ENCODE results near the gene NOB1. TPM values are rescaled to one million over a fixed set of nuclear protein-coding genes. Genes with fewer than 3 reads are reported as not detected.
"Not testable (repeated sequence)": the region's sequence is repeated elsewhere in the genome, so short reads cannot be mapped to it uniquely, and the experiment has no call there.

NOB1 gene
- total RNA-seq, 1 experiment from 2014 or later = 142 TPM

- DNase-seq (ENCODE audit: low read depth) = no peak
- in situ Hi-C loops (cut with HindIII; ENCODE audit: low pct_unique_long_range_greater_than_20kb, low sequenced_read_pairs) = no loop called here
Measured at GRCh38 chr16:69763599-69763942, 8.8 kb upstream of the NOB1 start.

DNA sequence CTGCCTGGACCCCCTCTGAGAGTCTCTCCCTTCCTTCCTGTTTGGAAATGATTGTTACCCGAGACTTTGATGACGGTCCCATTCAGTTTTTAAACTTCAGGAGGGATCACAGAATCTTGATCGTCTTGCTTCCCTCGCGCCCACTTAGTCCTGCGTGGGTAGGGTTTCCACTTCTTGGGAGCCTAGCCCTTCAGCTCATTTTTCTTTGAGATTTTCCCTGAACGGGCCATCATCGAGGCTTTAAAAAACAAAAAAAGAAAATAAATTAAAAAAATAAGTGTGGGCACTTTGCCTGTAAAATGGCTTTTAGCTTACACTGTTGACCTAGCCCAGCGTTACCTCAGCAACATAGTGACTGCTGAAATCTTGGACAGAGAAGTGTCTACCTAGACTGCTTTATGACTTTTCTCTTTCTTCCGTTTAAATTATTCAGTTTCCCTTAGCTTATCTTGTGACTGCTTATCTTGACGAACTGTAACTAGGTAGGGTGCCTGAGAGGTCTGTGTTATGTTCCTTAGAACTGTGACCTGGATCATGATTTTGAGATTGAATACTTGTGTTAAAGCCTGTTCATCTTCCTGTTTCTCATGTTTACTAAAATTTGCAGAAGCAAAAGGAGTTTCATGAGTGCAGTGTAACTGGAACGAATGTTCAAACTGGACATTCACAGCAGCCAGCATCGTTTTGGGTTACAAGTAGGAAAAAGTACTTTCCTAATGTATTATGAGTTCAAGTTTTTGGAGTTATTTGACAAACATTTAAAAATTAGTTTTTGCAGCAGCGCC is 8.3 kb upstream of the NOB1 start:
- in situ Hi-C loops (cut with HindIII; ENCODE audit: low pct_unique_long_range_greater_than_20kb, low sequenced_read_pairs) = no loop called here
- DNase-seq (ENCODE audit: low read depth) = peak; percentile 24

DNA sequence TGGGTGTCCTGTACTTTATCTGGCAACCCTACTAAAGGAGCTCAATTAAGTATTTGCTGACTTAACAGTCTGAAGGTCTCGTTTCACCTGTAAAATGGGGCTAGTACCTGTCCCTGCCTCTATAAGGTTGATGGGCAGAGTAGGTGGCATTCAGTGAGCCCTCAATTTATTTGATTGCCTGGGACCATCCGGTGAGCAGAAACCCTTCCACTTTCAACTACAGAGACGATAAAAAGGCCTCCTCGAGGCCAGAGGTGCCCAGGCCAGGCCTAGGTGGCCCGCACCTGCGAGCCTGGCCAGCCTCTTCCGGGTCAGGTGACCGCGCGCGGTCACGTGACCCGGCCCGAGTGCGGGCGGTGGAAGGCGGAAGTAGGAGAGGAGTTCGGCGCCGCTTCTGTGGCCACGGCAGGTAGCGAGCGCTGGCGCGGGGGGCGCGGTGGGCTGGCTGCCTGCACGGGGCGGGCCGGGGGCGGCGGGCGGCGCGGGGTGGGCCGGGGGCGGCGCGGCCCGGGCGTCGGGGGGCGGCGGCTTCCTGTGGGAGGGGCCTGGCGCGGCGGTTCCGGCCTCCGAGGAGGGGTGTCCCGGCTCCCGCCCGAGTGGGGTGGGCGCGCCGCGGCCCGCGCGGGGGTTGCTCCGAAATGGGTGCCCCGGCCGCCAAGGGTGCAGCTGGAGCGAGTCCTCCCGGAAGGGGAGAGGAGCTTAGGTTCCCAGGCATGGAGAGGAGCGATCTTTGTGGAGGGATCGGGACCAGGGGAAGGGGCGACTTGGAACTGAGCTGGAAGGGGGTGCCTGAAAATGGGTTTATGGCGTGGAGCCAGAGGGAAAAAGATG is 7.5 kb upstream of the NOB1 start, which contains the start of gene WWP2:
WWP2 (plus strand) TSS at position 350 of the 831 bp plus-strand sequence. CDS start 24,679 bp downstream, outside the sequence.
- in situ Hi-C loops (cut with HindIII; ENCODE audit: low pct_unique_long_range_greater_than_20kb, low sequenced_read_pairs) = no loop called here
- peak; percentile 82 for DNase-seq (ENCODE audit: low read depth)

DNA sequence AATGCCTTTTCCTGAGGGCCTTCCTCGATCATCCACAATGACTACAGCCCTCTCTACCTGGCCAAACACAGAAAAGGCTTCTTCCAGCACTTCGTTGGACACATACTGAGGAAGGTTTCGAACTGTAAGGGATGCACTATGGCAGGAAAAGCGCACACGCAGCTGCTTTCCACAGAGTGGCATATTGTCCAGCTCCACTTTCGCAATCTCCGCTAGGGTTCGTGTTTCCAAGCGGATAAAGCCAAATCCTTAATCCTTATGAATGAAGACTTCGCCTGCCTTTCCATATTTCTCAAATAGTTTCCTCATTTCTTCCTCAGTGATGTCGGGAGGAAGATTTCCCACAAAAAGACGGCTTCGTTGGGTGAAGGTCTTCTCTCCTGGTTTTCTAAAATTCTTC is 2.6 kb upstream of the NOB1 start:
- DNase-seq (ENCODE audit: low read depth); in situ Hi-C loops (cut with HindIII; ENCODE audit: low pct_unique_long_range_greater_than_20kb, low sequenced_read_pairs): not testable (repeated sequence)

DNA sequence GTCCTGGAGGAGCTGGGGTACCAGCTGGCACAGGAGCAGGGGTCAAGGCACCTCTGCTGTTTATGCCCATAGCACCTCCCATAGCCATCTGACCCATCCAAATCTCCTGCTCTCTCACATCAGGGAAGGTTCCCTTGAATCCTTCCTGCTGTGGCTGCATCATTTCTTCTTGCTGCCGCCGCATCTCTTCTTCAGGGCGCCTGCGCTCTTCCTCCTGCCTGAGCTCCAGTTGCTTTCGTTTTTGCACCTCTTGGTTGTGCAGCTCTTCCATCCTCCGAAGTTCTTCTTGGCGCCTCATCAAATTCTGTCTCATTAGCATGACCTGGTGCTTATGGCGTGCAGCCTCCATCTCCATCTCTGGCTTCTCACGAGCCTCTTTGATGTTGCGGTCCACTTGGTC is 2.0 kb upstream of the NOB1 start:
- in situ Hi-C loops (cut with HindIII; ENCODE audit: low pct_unique_long_range_greater_than_20kb, low sequenced_read_pairs) = no loop called here
- DNase-seq (ENCODE audit: low read depth) = no peak

DNA sequence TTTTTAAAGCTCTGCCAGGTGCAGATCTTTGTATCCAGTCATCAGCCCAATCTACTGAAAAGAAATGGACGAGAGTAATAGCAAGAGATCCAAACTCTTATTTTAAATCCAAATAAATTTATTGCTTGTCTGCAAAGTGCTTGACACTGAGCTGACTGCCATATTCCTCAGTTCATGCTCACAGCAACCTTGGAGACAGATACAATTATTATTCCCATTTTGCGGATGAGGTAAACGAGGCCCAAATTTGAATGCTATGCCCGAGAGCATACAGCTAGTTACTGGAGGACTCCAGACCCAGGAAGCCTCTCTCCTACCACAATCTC is 620 bp downstream of the NOB1 start:
- DNase-seq (ENCODE audit: low read depth) = peak; percentile 7
- in situ Hi-C loops (cut with HindIII; ENCODE audit: low pct_unique_long_range_greater_than_20kb, low sequenced_read_pairs) = no loop called here

DNA sequence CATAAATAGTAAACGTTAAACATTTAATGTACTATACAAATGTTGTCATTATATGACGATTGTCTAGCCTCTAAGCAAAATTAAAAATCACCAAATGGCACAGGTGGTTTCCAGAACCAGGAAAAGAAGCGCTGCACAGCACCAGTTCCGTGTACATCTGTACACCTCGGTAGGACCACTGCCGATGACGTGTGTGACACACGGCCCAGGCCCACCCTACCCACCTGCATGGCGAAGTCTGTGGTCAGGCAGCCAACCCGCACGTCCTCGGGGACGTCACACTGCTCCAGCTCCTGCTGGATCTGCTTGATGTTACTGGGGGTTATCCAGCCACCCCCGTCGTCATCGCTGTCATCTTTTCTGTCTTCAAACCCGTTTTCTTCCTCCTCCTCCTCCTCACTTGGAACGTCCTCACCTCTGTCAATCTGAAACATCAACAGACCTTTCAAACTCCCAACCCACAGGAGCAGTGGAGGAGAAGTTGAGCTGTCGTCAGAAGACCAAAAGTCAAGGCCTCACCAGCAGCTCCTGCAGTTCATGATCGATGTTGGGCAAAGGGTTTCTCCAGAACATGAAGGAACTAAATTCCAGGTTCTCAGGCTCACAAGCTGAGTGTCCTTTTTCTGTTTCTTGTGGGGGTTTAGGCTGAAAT is 5.9 kb downstream of the NOB1 start:
- no peak for DNase-seq (ENCODE audit: low read depth)
- in situ Hi-C loops (cut with HindIII; ENCODE audit: low pct_unique_long_range_greater_than_20kb, low sequenced_read_pairs) = no loop called here

GRCh38 chr16:69747115-69747514 is 7.6 kb downstream of the NOB1 start:
- in situ Hi-C loops (cut with HindIII; ENCODE audit: low pct_unique_long_range_greater_than_20kb, low sequenced_read_pairs) = no loop called here
- no peak for DNase-seq (ENCODE audit: low read depth)

GRCh38 chr16:69745959-69746358 is 8.8 kb downstream of the NOB1 start:
- in situ Hi-C loops (cut with HindIII; ENCODE audit: low pct_unique_long_range_greater_than_20kb, low sequenced_read_pairs) = no loop called here
- no peak for DNase-seq (ENCODE audit: low read depth)

GRCh38 chr16:69745232-69745612 is 9.5 kb downstream of the NOB1 start:
- no peak for DNase-seq (ENCODE audit: low read depth)
- in situ Hi-C loops (cut with HindIII; ENCODE audit: low pct_unique_long_range_greater_than_20kb, low sequenced_read_pairs) = no loop called here

DNA sequence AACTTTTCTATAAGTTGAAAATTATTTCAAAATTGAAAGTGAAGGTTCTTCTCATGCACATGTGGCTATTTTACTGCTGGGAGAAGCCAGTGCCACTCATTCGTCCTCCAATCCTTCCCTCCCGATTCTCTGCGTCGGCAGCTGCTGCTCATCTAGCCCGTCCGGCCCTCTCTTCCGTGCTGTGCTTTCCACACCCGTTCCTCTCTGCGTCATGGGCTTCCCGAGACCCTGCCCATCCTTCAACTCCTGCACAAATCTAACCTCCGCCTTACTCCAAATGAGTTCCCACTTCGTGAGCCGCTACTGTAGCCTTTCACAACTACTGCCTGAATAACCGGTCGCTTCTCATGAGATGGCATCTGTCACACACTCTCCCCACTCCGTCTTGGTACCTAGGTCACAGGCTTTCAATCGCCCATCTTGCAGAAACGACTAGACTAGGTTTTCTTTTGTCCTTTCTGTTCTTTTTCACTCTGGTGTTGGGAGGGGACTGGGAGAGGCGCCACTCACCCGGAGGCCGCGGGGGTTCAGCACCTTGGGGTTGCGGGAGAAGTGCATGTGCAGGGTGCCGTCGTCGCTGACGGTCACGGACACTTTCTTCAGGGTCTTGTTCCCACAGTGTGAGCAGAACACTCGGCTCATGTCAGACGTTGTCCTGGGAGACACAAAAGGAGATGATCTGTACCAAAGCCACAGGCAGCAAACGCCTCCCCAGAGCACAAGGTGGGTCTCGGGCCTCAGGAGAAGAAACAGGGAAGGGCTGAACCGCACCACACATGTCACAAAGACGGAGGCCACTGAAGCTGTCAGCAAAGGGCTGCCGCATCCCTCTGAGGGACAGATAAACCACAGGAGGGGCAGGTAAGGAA is 10.1 kb downstream of the NOB1 start:
- in situ Hi-C loops (cut with HindIII; ENCODE audit: low pct_unique_long_range_greater_than_20kb, low sequenced_read_pairs) = no loop called here
- no peak for DNase-seq (ENCODE audit: low read depth)

- DNase-seq (ENCODE audit: low read depth) = peak; percentile 88
- in situ Hi-C loops (cut with HindIII; ENCODE audit: low pct_unique_long_range_greater_than_20kb, low sequenced_read_pairs) = no loop called here
Measured at GRCh38 chr16:69741951-69742904, 12.5 kb downstream of the NOB1 start.

- in situ Hi-C loops (cut with HindIII; ENCODE audit: low pct_unique_long_range_greater_than_20kb, low sequenced_read_pairs) = no loop called here
- DNase-seq (ENCODE audit: low read depth) = peak; percentile 83
Measured at GRCh38 chr16:69741519-69741918, 13.2 kb downstream of the NOB1 start.

GRCh38 chr16:69732101-69732500 is 22.6 kb downstream of the NOB1 start:
- DNase-seq (ENCODE audit: low read depth) = no peak
- in situ Hi-C loops (cut with HindIII; ENCODE audit: low pct_unique_long_range_greater_than_20kb, low sequenced_read_pairs) = no loop called here

DNA sequence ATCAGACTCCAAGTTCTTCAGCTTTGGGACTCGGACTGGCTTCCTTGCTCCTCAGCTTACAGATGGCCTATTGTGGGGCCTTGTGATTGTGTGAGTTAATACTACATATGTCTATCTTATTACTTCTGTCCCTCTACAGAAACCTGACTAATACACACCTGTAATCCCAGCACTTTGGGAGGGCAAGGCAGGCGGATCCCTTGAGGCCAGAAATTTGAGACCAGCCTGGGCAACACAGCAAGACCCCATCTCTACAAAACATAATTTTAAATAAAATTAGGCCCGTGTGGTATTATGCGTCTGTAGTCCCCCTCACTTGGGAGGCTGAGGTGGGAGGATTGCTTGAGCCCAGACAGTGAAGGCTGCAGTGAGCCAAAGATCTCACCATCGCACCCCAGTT is 23.4 kb downstream of the NOB1 start:
- in situ Hi-C loops (cut with HindIII; ENCODE audit: low pct_unique_long_range_greater_than_20kb, low sequenced_read_pairs); DNase-seq (ENCODE audit: low read depth): not testable (repeated sequence)

GRCh38 chr16:69729030-69729429 is 25.7 kb downstream of the NOB1 start:
- DNase-seq (ENCODE audit: low read depth); in situ Hi-C loops (cut with HindIII; ENCODE audit: low pct_unique_long_range_greater_than_20kb, low sequenced_read_pairs): not testable (repeated sequence)

DNA sequence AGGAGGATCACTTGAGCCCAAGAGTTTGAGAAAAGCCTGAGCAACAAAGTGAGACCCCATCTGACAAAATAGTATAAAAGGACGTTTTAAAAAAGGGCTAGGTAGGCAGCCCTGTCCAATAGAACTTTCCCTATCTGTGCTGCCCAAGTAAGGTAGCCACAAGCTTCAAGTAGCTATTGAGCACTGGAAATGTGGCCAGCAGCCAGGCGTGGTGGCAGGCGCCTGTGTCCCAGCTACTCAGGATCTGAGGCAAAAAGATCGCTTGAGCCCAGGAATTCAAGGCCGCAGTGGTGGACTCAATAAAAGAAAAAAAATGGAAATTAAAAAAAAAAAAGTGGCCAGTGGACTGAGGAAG is 26.8 kb downstream of the NOB1 start:
- peak; percentile 39 for DNase-seq (ENCODE audit: low read depth)
- in situ Hi-C loops (cut with HindIII; ENCODE audit: low pct_unique_long_range_greater_than_20kb, low sequenced_read_pairs) = no loop called here
